ENCODE data around the gene TDRD6. TPM values are rescaled to one million over a fixed set of nuclear protein-coding genes. Genes with fewer than 3 reads are reported as not detected.

The TDRD6 gene
- total RNA-seq, 1 experiment from 2014 or later, result 0.02 TPM

GRCh38 chr6:46751658-46752057 is 64.0 kb downstream of the TDRD6 start:
- Histone ChIP-seq H2BK5ac (ENCODE audit: insufficient read length, low read length) (no peak overlapping the region), H2AFZ (ENCODE audit: low read length) (no peak overlapping the region), H3K14ac (ENCODE audit: insufficient read depth, low read length) (no peak overlapping the region), H3K9ac (ENCODE audit: extremely low read depth, insufficient read length, low read length) (no peak overlapping the region), H4K91ac (ENCODE audit: insufficient read length, low read depth, low read length) (no peak overlapping the region), H3K23ac (ENCODE audit: insufficient read length, low read depth, low read length) (no peak overlapping the region), H2BK15ac (ENCODE audit: low read depth, low read length) (no peak overlapping the region), H4K8ac (replicated peaks; ENCODE audit: insufficient read length, low read depth, low read length) (no peak overlapping the region), H2AK5ac (ENCODE audit: insufficient read length, low read length) (no peak overlapping the region), H3K56ac (ENCODE audit: insufficient read length, low read depth, low read length) (no peak overlapping the region), H3K79me2 (ENCODE audit: insufficient read depth, low read length) (no peaks in the 10 kb centered on the region), H3K4me1 (ENCODE audit: insufficient read depth, low read length) (peaks cover 2% of the 10 kb centered on the region; the same call in 1 of the 2 replicates), H3K9me3 (ENCODE audit: control insufficient read depth, low read depth, low read length) (no peaks in the 10 kb centered on the region), H4K20me1 (ENCODE audit: control insufficient read depth, insufficient read depth, insufficient read length) (no peaks in the 10 kb centered on the region), H3K4ac (ENCODE audit: low read depth, low read length) (no peak overlapping the region), H3K18ac (ENCODE audit: insufficient read length, low read depth, low read length) (no peak overlapping the region), H2BK120ac (ENCODE audit: low read depth, low read length, poor library complexity, severe bottlenecking) (no peak overlapping the region), H3K4me2 (ENCODE audit: insufficient read depth, insufficient read length, low read length) (no peak overlapping the region), H3K27me3 (ENCODE audit: insufficient read depth, low read length) (no peaks in the 10 kb centered on the region), H3K27ac (ENCODE audit: insufficient read length, low read depth, low read length) (no peak overlapping the region), H2BK12ac (ENCODE audit: insufficient read length, low read depth, low read length) (no peak overlapping the region), H3K23me2 (ENCODE audit: insufficient read length, low read depth, low read length, poor library complexity, severe bottlenecking) (no peaks in the 10 kb centered on the region), H3T11ph (ENCODE audit: low read length) (no peak overlapping the region), H2BK20ac (ENCODE audit: low read depth, low read length, poor library complexity, severe bottlenecking) (no peak overlapping the region), H4K5ac (ENCODE audit: insufficient read length, low read depth, low read length) (no peak overlapping the region), H3K79me1 (ENCODE audit: insufficient read depth, low read depth, low read length, poor library complexity, severe bottlenecking) (no peaks in the 10 kb centered on the region)
- DNase-seq, result no peak
- Mint-ChIP-seq H3K4me3 (no peak overlapping the region), H3K27me3 (ENCODE audit: low read depth) (peaks cover 2% of the 10 kb centered on the region), H3K36me3 (ENCODE audit: insufficient read depth in 1 of 3, low read depth in 3 of 3) (no peaks in the 10 kb centered on the region), H3K27ac (no peak overlapping the region), H3K9me3 (no peaks in the 10 kb centered on the region), H3K4me1 (peaks cover 18 to 19% of the 10 kb centered on the region in 2 experiments)
- no peak for TF ChIP-seq CTCF (conservative IDR thresholded peaks at IDR 0.05)
- no CpG with 5 or more reads among the region's 3 CpGs for WGBS (ENCODE audit: extremely low coverage, insufficient read length, low lambda C conversion rate)

Other genes starting within 250 kb of the TDRD6 start
- gene RCAN2, start 196.4 kb upstream of the TDRD6 start, total RNA-seq (2021), result 3.0 TPM in 2 replicates
- 0.50 and 0.59 TPM in 2 replicates for gene CYP39A1, start 35.1 kb upstream of the TDRD6 start, total RNA-seq (2021)
- 3.8 and 5.1 TPM in 2 replicates for gene SLC25A27, start 34.9 kb upstream of the TDRD6 start, total RNA-seq (2021)
- 1.7 and 1.8 TPM in 2 replicates for gene PLA2G7, start 47.5 kb downstream of the TDRD6 start, total RNA-seq (2021)
- not detected in 2 replicates for gene ANKRD66, start 59.0 kb downstream of the TDRD6 start, total RNA-seq (2021)
- not detected in 2 replicates for gene MEP1A, start 105.5 kb downstream of the TDRD6 start, total RNA-seq (2021)
- not detected in 2 replicates for gene ADGRF5, start 234.1 kb downstream of the TDRD6 start, total RNA-seq (2021)